Measurements from ENCODE around the gene LAT. TPM values are rescaled to one million over a fixed set of nuclear protein-coding genes. Genes with fewer than 3 reads are reported as not detected.
"Not testable (repeated sequence)": the region's sequence is repeated elsewhere in the genome, so short reads cannot be mapped to it uniquely, and the experiment has no call there.

LAT gene
- 2.0 TPM for polyA plus RNA-seq (2013, experiment 1 of 2; ENCODE audit: insufficient read length)
- polyA plus RNA-seq (2013, experiment 2 of 2; ENCODE audit: insufficient read length), result 2.5 TPM

- DNase-seq, result no peak
Observed at GRCh38 chr16:28984619-28985135, at the start of gene LAT. LAT (plus strand) TSS chr16:28985052; CDS start chr16:28985418, 366 bp downstream.

- DNase-seq, result no peak
Observed at GRCh38 chr16:28935346-28935745, 49.5 kb upstream of the LAT start.

- DNase-seq, result peak; percentile 60
Observed at GRCh38 chr16:28935924-28936783, 48.7 kb upstream of the LAT start.

- DNase-seq, result no peak
Observed at GRCh38 chr16:28936784-28937155, 48.1 kb upstream of the LAT start.

DNA sequence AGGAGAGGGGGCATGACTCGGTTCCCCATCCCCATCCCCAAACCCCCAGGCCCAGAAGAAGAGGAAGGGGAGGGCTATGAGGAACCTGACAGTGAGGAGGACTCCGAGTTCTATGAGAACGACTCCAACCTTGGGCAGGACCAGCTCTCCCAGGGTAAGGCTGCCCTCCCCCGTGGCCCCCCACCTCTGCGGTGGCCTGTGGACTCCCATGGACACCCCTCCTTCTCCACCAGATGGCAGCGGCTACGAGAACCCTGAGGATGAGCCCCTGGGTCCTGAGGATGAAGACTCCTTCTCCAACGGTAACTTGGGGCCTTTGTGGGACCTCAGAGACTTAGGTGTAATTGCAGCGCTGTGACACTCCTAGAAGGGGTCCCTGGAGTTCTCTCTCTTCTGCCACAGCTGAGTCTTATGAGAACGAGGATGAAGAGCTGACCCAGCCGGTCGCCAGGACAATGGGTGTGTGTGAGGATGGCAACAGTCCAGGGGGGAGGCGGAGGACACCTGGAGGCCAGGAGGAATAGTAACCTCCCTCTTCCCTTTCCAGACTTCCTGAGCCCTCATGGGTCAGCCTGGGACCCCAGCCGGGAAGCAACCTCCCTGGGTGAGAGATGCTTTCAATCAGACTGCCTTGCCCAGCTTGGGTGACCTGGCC, 47.5 kb upstream of the LAT start:
- no peak for DNase-seq

- no peak for DNase-seq
Observed at GRCh38 chr16:28938721-28939120, 46.1 kb upstream of the LAT start.

- DNase-seq, result not testable (repeated sequence)
Observed at GRCh38 chr16:28939825-28940224, 45.0 kb upstream of the LAT start.

- DNase-seq, result no peak
Observed at GRCh38 chr16:28943281-28943680, 41.6 kb upstream of the LAT start.

DNA sequence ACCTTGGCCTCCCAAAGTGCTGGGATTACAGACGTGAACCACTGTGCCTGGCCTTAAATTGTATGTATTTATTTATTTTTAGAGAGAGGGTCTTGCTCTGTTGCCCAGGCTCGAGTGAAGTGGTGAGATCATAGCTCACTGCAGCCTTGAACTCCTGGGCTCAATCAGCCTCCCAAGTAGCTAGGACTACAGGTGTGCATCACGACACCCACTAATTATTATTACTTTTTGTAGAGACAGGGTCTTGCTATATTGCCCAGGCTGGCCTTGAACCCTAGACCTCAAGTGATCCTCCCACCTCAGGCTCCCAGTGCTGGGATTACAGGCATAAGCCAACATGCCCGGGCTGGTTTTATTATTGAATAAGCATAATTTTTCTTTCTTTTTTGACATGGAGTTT, 38.2 kb upstream of the LAT start:
- DNase-seq, result no peak

DNA sequence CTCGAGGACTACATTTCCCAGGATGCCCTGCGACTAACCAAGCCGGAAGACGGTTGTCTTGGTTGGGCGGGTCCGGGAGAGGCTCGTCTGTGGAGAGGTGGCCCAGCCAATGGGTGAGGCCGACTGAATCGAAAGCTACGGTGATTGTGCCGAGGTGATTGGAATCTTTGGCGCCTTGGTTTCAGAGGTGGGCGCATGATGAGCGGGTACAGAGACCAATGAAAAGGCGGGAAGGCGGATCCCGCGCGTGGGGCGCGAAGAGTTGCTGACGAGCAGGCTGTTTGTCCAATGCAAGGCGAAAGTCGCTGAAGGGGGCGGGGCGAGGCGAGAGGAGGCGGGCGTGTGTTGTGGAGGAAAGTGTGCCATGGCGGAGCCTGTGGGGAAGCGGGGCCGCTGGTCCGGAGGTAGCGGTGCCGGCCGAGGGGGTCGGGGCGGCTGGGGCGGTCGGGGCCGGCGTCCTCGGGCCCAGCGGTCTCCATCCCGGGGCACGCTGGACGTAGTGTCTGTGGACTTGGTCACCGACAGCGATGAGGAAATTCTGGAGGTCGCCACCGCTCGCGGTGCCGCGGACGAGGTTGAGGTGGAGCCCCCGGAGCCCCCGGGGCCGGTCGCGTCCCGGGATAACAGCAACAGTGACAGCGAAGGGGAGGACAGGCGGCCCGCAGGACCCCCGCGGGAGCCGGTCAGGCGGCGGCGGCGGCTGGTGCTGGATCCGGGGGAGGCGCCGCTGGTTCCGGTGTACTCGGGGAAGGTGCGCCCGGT, 34.0 kb upstream of the LAT start, which contains the start of gene NFATC2IP:
Gene NFATC2IP (plus strand): TSS at position 290 of the 762 bp plus-strand sequence. CDS start 75 bp downstream, at position 365.
- peak; percentile 100 for DNase-seq

- peak; percentile 6 for DNase-seq
Observed at GRCh38 chr16:28951410-28951943, 33.4 kb upstream of the LAT start.

GRCh38 chr16:28958216-28958615, 26.6 kb upstream of the LAT start:
- no peak for DNase-seq

DNA sequence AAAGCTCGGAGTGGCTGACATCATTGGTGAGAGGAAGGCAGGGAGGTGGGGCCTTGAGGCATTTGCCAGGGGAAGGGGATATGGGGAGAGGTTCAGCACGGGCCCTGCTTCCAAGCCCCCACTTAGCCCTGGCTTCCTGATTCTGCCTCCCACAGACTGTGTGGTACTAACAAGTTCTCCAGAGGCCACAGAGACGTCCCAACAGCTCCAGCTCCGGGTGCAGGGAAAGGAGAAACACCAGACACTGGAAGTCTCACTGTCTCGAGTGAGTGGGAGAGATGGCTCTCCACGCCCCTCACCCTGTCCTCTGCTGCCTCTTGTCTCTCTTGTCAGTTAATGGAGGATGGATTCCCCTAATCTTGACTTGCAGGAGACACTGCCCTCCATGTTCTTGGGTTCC, 26.0 kb upstream of the LAT start:
- DNase-seq, result no peak

DNA sequence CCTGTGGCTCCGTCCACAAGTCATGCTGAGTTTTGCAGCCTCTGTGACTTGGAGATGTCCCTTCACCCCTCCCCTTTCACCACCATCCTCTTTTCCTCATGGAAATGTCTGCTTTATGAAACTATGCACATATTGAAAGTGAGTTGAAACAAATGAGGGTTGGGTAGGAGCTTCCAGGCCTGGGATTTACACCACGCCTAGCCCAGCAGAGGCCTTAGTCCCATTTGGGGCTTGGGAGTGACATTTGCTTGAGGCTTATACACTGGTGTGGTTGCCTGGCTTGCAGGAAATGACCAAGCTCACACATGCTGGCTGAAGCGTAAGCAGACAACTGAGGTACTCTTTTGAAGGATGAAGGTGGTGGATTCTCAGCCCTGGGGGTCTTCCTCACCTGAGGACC, 20.8 kb upstream of the LAT start:
- DNase-seq, result no peak

GRCh38 chr16:28964496-28964895, 20.4 kb upstream of the LAT start:
- no peak for DNase-seq

- DNase-seq, result no peak
Observed at GRCh38 chr16:28967156-28967555, 17.7 kb upstream of the LAT start.

GRCh38 chr16:28969696-28970095, 15.2 kb upstream of the LAT start:
- not testable (repeated sequence) for DNase-seq

DNA sequence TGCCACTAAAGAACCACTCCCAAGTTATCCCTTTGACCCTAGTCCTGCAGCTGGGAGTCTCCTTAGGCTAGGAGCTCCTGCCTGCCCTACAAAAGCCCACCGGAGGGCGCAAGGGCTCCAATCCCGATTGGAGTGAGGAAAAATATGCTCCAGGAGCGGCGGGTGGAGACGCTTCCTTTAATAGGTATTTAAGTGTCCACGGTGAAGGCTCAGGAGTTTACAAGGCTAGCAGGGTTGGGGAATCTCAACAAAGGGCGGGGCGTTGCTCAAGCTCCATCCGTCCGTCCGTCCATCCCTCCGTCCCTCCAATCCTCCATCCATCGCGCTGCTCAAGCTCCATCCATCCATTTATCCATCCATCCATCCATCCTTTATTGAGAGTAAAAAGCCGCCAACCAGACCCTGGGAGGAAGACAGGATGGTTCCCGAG, 10.8 kb upstream of the LAT start:
- peak; percentile 68 for DNase-seq

DNA sequence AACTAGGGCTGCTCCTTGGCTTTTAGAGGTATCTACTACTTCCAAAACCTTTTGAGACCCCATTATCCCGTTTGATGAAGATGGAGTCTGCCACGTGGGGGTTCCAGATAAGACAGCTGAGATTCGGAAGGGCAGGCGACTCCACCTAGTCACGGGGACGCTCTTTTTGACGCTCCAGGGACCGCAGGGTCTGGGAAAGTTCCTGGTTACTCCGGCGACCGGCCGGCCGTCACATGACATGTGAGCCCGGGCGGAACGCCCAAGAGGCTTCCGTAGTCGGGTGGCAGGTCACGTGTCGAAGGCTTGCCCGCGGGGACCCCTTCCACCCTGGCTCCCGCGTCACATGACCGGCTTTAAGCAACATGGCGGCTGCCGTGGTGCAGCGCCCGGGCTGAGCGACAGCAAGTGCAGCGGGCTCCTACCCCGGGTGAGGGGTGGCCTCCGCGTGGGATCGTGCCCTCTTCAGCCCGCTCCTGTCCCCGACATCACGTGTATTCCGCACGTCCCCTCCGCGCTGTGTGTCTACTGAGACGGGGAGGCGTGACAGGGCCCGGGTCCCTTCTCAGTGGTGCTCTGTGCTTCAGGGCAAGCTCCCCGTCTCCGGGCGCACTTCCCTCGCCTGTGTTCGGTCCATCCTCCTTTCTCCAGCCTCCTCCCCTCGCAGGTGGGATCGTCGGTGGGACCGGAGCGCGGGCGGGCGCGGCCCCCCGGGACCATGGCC, 10.3 kb upstream of the LAT start, which contains the start of gene SPNS1:
Gene SPNS1 (plus strand): TSS at position 342 of the 721 bp plus-strand sequence. CDS start 374 bp downstream, at position 716.
- DNase-seq, result peak; percentile 97

- no peak for DNase-seq
Observed at GRCh38 chr16:28975158-28975599, 9.7 kb upstream of the LAT start.
